ENCODE results near the gene OLFML2A.

The OLFML2A gene

DNA sequence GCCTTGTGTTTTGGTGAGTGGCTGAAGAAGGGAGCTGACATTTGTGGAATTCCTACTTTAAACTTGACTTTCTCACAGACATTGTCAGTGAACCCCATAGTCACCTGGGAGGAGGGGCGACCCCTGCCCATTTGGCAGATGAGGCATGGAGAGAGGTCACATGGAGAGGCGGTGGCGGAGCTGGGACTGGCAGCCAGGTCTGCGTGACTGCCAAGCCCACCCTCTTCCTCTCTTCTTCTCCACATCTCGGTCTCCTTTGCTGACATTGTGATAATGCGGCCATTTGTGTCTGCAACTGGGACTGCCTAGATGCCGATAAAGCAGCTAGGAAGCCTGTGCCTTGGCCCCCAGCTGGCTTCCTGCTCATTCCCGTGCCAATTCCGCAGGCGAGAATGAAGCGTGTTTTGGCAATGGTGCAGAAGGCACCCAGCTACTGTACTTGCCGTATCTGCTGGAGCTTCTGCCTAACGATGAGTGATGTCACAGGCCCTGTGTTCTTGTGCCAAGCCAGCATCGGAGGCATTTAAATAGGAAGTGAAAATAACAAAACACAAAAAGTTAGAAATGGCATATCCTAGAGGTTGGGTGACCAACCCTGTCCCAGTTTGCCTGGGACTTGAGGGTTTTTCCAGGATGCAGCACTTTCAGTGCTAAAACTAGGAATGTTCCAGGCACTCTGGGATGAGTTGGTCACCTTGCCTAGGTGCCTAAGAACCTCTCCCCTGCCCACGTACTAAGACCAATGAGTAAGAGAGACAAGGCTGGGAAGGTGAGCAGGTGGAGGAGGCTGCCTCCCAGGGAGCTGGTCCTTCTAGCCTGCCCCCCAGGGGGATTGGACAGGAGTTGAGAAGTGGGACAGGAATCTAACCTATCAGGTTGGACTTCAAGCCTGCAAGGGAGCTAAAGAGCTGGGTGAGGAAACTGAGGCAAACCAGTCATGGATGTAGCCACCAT, 23.6 kb downstream of the OLFML2A start:
- TF ChIP-seq, protein P1, sequence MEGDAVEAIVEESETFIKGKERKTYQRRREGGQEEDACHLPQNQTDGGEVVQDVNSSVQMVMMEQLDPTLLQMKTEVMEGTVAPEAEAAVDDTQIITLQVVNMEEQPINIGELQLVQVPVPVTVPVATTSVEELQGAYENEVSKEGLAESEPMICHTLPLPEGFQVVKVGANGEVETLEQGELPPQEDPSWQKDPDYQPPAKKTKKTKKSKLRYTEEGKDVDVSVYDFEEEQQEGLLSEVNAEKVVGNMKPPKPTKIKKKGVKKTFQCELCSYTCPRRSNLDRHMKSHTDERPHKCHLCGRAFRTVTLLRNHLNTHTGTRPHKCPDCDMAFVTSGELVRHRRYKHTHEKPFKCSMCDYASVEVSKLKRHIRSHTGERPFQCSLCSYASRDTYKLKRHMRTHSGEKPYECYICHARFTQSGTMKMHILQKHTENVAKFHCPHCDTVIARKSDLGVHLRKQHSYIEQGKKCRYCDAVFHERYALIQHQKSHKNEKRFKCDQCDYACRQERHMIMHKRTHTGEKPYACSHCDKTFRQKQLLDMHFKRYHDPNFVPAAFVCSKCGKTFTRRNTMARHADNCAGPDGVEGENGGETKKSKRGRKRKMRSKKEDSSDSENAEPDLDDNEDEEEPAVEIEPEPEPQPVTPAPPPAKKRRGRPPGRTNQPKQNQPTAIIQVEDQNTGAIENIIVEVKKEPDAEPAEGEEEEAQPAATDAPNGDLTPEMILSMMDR (IDR thresholded peaks at IDR 0.05; ENCODE audit: low read depth, low read length), result no peak
- no peak for TF ChIP-seq EZH2phosphoT487 (IDR thresholded peaks at IDR 0.05; ENCODE audit: low read depth)

GRCh38 chr9:124801356-124801755, 24.4 kb downstream of the OLFML2A start:
- H2AFZ ChIP-seq (ENCODE audit: low read depth, low read length), result no peak overlapping the region
- no peak overlapping the region for H3K4me3 ChIP-seq (ENCODE audit: low read length)
- no peak overlapping the region for H3K9ac ChIP-seq (ENCODE audit: low read length)
- no peak overlapping the region for H3K4me2 ChIP-seq (ENCODE audit: low read length)
- peaks cover 31% of the 10 kb centered on the region for H3K4me1 ChIP-seq (ENCODE audit: low read length)
- no peaks in the 10 kb centered on the region for H3K9me3 ChIP-seq (ENCODE audit: insufficient read depth, low read length)
- TF ChIP-seq EZH2phosphoT487 (IDR thresholded peaks at IDR 0.05; ENCODE audit: low read depth), result no peak
- TF ChIP-seq, protein P1 (IDR thresholded peaks at IDR 0.05; ENCODE audit: low read depth, low read length), result no peak
- no peaks in the 10 kb centered on the region for H3K36me3 ChIP-seq (replicated peaks; ENCODE audit: low read depth, low read length)
- no peaks in the 10 kb centered on the region for H3K79me2 ChIP-seq (ENCODE audit: low read length)
- H3K27ac ChIP-seq (ENCODE audit: low read length), result no peak overlapping the region; the same call in 1 of the 2 replicates
- H3K27me3 ChIP-seq (ENCODE audit: low read depth, low read length), result no peaks in the 10 kb centered on the region
- no peaks in the 10 kb centered on the region for H4K20me1 ChIP-seq (ENCODE audit: insufficient read depth, low read length)

More for the DNA sequence above, 23.6 kb downstream of the OLFML2A start:
- H3K36me3 ChIP-seq (replicated peaks; ENCODE audit: low read depth, low read length), result no peaks in the 10 kb centered on the region
- peak overlapping the region; percentile 61 for H3K4me3 ChIP-seq (ENCODE audit: low read length)
- peak overlapping the region; percentile 28 for H3K27ac ChIP-seq (ENCODE audit: low read length)
- peak overlapping the region; percentile 73 for H3K4me2 ChIP-seq (ENCODE audit: low read length)
- H2AFZ ChIP-seq (ENCODE audit: low read depth, low read length), result peak overlapping the region; percentile 61
- H3K9me3 ChIP-seq (ENCODE audit: insufficient read depth, low read length), result no peaks in the 10 kb centered on the region
- no peaks in the 10 kb centered on the region for H4K20me1 ChIP-seq (ENCODE audit: insufficient read depth, low read length)
- peak overlapping the region; percentile 35 for H3K9ac ChIP-seq (ENCODE audit: low read length)
- peaks cover 31% of the 10 kb centered on the region for H3K4me1 ChIP-seq (ENCODE audit: low read length)
- H3K79me2 ChIP-seq (ENCODE audit: low read length), result no peaks in the 10 kb centered on the region
- H3K27me3 ChIP-seq (ENCODE audit: low read depth, low read length), result no peaks in the 10 kb centered on the region

DNA sequence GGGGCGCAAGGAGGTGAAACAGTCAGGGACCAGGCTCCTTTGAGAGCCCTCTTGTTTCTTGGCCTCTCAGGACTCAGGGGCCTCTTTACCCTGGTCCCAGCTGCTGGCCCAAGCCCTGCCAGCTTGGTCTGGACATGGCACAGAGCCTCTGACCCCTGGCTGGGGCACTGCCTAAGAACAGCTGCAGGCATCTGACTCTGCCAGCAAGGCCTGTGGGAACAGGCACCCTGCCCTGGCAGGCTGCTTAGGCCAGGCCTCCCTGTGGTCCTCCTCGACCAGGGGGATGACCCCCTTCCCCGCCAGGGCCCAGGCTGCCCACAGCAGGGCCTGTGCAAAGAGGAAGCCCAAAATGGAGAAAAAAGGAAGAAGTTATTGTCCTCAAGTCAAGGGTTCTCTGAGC, 25.5 kb downstream of the OLFML2A start:
- no peak overlapping the region for H3K4me3 ChIP-seq (ENCODE audit: low read length)
- no peaks in the 10 kb centered on the region for H4K20me1 ChIP-seq (ENCODE audit: insufficient read depth, low read length)
- no peak overlapping the region for H3K9ac ChIP-seq (ENCODE audit: low read length)
- TF ChIP-seq EZH2phosphoT487 (IDR thresholded peaks at IDR 0.05; ENCODE audit: low read depth), result no peak
- TF ChIP-seq, protein P1 (IDR thresholded peaks at IDR 0.05; ENCODE audit: low read depth, low read length), result no peak
- H3K9me3 ChIP-seq (ENCODE audit: insufficient read depth, low read length), result no peaks in the 10 kb centered on the region
- H3K27me3 ChIP-seq (ENCODE audit: low read depth, low read length), result no peaks in the 10 kb centered on the region
- H3K4me1 ChIP-seq (ENCODE audit: low read length), result peaks cover 31% of the 10 kb centered on the region
- no peaks in the 10 kb centered on the region for H3K36me3 ChIP-seq (replicated peaks; ENCODE audit: low read depth, low read length)
- no peak overlapping the region for H3K27ac ChIP-seq (ENCODE audit: low read length)
- no peak overlapping the region; the same call in 1 of the 2 replicates for H2AFZ ChIP-seq (ENCODE audit: low read depth, low read length)
- H3K79me2 ChIP-seq (ENCODE audit: low read length), result no peaks in the 10 kb centered on the region
- no peak overlapping the region for H3K4me2 ChIP-seq (ENCODE audit: low read length)

DNA sequence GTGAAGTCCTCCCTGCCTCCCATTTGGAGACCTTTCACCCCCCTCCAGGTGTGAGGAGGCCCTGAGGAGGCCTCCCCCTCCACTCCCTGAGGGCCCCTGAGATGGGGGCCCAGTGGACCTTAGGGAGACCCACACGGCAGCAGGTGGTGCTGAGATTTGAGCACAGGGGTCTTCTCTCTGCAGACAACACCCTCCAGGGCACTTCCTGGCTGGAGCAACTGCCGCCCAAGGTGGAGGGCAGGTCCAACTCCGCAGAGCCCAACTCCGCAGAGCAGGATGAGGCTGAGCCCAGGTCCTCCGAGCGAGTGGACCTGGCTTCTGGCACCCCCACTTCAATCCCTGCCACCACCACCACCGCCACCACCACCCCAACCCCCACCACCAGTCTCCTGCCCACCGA, 27.0 kb downstream of the OLFML2A start:
- Histone ChIP-seq H3K27ac (ENCODE audit: low read length) (no peak overlapping the region), H4K20me1 (ENCODE audit: insufficient read depth, low read length) (no peaks in the 10 kb centered on the region), H3K36me3 (replicated peaks; ENCODE audit: low read depth, low read length) (no peaks in the 10 kb centered on the region), H3K79me2 (ENCODE audit: low read length) (no peaks in the 10 kb centered on the region), H3K27me3 (ENCODE audit: low read depth, low read length) (no peaks in the 10 kb centered on the region), H3K4me2 (ENCODE audit: low read length) (no peak overlapping the region), H3K9me3 (ENCODE audit: insufficient read depth, low read length) (no peaks in the 10 kb centered on the region), H2AFZ (ENCODE audit: low read depth, low read length) (no peak overlapping the region), H3K4me1 (ENCODE audit: low read length) (peaks cover 31% of the 10 kb centered on the region), H3K4me3 (ENCODE audit: low read length) (no peak overlapping the region), H3K9ac (ENCODE audit: low read length) (no peak overlapping the region)
- no peak for TF ChIP-seq EZH2phosphoT487 (IDR thresholded peaks at IDR 0.05; ENCODE audit: low read depth)
- TF ChIP-seq, protein P1 (IDR thresholded peaks at IDR 0.05; ENCODE audit: low read depth, low read length), result no peak
